GM23338 (cell line): ENCODE results near the gene RSPH6A.

Experiments used
- CREB1 ChIP-seq: fragments of 250-450 bp; sonication (Bioruptor Pico); IDR thresholded peaks from 2 replicates; pipeline ENCODE4 v1.5.0; 2020; ENCODE audit warnings: low read depth, mild to moderate bottlenecking, moderate library complexity
- EZH2 ChIP-seq: fragments of 200-600 bp; sonication (generic); IDR thresholded peaks from one replicate; pipeline ENCODE4 v1.8.0; 2017; ENCODE audit warnings: antibody characterized with exemption, mild to moderate bottlenecking, low read depth; ENCODE audit not compliant: unreplicated experiment
- JUNB ChIP-seq: IDR thresholded peaks from one replicate; pipeline ENCODE4 v1.6.1; 2016; ENCODE audit warnings: antibody characterized with exemption; ENCODE audit not compliant: unreplicated experiment
- POLR2AphosphoS5 ChIP-seq: IDR thresholded peaks from 2 replicates; pipeline ENCODE4 v1.6.1; 2016; ENCODE audit warnings: antibody characterized with exemption, low read depth
- STAT1 ChIP-seq: IDR thresholded peaks from one replicate; pipeline ENCODE4 v1.6.1; 2016; ENCODE audit warnings: antibody characterized with exemption; ENCODE audit not compliant: unreplicated experiment
- TF ChIP-seq, protein P1 (sequence below), 2 experiments: fragments of 200-600 bp in 1 of 2; sonication (generic) in 1 of 2; conservative IDR thresholded peaks; 2 replicates each; pipeline versions ENCODE4 v1.5.1 to v1.6.1; 2016 to 2017; ENCODE audit warnings: antibody characterized with exemption in 2 of 2, low read depth in 2 of 2, mild to moderate bottlenecking in 2 of 2, moderate library complexity in 1 of 2

DNA sequence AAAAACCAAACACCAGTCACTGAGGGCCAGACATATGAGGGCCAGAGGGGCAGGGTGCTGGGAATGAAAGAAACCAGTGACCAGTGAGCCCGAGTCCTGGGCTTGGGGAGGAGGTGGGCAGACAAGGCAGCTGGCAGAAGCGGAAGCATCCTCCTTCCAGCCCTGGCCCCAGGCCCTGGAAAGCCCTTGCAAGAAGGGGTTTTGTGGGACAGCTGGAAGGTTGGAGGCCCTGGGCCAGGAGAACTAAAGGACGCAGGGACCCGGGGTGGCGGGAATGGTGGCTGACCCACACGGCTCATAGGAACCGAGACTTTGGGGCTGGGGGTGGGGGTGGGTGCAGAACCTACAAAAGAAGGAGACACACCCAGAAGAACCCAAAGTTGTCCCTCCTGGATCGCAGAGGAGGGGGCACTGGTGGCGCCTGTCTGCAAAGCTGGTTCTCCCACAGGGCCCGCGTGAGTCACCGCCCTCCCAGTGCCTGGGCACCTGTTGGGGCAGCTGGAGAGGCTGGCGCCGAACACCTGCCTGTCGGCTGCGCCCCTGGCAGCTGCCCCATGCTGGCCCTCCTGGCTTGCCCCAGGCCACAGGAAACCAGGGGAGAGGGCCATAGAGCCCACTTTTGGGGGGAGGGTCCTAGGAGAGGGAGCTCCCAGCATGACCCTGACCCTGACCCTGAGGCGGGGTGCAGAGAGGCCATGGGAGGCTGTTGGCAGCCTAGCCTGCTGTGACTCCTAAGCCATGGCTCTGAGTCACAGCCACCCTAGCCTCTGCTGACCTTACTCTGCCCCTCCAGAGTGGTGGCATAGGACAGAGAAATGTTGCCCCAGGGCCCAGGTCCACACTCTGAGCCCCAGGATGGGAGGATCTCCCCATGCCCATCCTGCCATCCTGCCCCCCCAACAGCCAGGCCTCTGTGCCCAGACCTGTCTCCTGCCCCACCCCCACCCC is 33.6 kb downstream of the RSPH6A start:
- TF ChIP-seq, protein P1, sequence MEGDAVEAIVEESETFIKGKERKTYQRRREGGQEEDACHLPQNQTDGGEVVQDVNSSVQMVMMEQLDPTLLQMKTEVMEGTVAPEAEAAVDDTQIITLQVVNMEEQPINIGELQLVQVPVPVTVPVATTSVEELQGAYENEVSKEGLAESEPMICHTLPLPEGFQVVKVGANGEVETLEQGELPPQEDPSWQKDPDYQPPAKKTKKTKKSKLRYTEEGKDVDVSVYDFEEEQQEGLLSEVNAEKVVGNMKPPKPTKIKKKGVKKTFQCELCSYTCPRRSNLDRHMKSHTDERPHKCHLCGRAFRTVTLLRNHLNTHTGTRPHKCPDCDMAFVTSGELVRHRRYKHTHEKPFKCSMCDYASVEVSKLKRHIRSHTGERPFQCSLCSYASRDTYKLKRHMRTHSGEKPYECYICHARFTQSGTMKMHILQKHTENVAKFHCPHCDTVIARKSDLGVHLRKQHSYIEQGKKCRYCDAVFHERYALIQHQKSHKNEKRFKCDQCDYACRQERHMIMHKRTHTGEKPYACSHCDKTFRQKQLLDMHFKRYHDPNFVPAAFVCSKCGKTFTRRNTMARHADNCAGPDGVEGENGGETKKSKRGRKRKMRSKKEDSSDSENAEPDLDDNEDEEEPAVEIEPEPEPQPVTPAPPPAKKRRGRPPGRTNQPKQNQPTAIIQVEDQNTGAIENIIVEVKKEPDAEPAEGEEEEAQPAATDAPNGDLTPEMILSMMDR (conservative IDR thresholded peaks at IDR 0.05; ENCODE audit: low read depth in 2 of 2) = no peak
- TF ChIP-seq JUNB = no peak
- no peak for TF ChIP-seq EZH2
- TF ChIP-seq CREB1 (CRISPR knock-in tag) = no peak
- no peak for TF ChIP-seq STAT1
- no peak for TF ChIP-seq POLR2AphosphoS5
